CD4-positive, alpha-beta T cell treated with Interleukin-6 at 100 ng/mL for 8 hours (primary cell): ENCODE data around the gene HNRNPU.
"Not testable (repeated sequence)": the region's sequence is repeated elsewhere in the genome, so short reads cannot be mapped to it uniquely, and the experiment has no call there.

ENCODE experiments used
- DNase-seq: peaks from one replicate; pipeline ENCODE4 v3.0.0-alpha.2; 2020; ENCODE audit warnings: mixed read lengths, low spot score

The HNRNPU gene

DNA sequence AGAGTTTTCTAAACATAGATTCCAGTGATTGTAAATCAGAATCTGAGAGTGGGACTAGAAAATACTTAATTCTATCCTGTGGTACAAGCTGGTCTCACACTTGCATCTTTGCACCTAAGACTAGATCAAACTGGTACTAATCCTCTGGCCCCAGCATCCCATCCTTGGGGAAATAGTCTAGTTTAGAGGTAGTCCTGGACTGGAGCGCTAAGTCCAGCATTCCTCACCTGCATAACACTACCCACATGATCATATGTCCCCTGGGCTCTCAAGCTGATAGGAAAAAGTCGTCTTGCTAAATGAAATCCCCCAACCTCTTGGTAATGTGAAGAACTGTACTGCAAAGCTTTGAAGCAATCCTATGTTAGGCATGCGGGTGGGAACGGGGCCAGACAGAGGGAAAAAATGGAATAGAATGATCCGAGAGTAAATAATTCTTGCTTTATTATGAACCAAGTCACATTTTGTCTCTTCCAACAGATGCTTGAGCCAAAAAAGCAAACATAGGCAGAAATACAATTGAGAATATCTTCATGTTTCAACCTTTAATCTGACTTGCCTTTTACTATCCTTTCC lies 24.0 kb downstream of the HNRNPU start:
- DNase-seq = no peak

DNA sequence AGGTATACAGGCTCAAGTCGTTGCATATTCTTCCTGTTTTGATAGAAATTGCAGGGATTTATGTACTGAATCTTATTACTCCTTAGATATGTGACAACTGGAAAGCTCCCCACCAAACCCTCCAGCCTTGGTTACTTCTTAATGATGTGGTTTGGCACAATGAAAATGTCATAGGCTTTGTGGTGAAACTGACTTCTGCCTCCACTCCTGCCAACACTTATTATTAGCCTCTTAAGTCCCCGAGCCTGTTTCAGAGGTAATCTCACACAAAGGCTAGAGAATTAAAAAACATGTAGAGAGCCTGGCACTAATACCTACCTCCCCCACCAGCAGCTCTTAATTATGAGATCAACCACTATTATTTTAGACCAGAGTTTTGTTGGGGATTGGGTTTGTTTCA lies 24.7 kb downstream of the HNRNPU start:
- no peak for DNase-seq

DNA sequence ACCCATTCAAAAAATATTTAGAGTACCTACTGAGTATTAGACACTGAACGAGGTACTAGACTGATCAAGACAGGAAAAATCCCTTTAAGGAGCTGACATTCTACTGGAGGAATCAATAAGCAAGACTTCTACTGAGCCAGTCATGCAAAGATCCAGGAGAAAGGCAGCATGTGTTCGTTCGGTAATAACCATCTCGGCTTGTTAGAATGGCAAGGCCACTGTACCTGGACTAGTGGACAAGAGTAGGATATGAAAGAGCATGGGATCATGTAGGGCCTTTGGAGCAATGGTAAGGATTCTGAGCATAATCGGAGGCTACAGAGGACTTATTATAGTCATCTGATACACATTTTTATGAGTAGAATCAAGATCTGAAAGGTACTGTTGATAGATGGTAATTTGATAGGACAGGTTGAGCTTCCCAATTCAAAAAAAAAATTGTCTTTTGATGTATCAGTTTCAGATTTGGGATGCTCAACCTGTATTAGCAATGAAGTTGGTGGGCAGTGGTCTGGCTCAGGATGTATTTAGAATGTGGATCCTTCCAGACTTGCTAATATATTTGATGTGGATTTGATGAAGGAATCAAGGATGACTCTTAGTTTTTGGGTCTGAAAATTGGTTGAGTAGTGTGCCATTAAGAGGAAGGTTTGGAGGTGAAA lies 26.6 kb downstream of the HNRNPU start:
- DNase-seq = no peak

DNA sequence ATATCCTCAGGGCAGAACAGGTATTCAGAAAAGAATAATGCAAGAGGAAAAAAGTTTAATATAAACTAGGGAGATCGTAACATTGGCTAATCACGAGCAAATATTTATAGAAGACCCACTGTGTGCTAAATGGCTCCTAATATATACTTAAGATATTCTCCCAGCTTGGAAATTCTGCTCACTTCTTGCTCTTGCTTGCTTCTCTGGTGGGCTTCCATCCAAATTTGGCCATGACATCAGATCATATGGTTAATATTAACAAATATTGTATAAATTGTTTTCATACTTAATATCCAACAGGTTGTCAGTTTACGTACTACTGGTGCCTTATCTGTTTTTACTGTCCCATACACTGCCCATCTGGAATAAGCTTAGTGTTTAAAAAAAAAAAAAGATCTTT lies 27.8 kb downstream of the HNRNPU start:
- DNase-seq = no peak

DNA sequence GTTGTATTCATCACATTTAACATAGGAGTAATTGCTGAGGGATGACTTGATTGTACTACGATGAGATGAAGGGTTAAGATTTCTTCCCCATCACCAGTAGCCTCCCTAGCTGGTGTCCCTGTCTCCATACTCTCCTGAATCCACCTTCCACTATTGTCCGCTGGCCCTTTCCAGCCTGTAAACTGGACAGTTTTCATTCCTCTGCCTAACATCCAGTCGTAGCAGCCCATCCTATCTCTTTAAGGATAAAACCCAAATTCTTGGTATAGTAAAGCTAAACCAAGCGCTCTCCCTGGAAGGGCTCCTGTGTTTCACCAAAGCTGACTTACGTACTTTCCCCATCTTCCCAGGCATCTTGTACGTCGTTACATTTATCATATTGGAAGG lies 28.2 kb downstream of the HNRNPU start:
- DNase-seq = no peak

DNA sequence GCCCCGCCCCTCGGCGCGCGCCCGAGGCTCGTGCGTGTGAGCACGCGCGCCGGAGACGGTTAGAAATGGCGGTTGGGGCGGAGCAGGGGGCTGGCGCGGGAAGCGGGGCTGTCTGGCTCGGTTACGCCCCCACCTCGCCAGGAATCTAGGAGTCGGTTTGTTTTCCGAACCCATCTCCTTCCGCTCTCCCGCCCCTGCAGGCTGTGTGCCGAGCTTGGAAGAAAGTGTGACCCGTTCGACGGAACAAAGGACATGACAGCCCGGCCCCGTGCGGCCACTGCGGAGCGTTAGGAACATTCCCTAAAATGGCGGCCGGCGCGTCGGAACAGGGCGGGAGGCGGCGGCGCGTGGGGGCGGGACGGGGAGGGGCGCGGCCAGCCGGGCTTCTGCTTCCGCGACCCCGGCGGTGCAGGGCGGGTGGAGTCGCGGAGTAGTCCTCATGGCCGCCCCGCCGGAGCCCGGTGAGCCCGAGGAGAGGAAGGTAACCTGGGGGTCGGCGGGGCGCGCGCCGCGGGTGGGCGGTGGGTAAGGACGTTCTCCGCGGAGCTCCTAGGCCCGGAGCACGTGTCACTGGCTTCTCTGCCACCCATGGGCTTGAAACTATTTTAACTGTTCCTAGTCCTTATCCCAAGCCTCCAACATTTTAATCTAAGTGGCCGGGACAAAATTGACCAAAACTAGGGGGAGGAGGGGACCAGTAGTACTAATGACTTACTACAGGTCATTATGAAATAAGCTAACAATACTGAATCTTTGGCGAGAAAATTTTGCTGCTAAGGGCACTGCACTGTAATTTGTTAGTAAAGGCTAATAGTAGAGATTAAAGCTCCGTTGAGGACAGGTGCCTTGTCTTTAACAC lies 28.8 kb downstream of the HNRNPU start, which contains the start of gene COX20:
Gene COX20 (plus strand): TSS at position 383 of the 859 bp plus-strand sequence. CDS start 57 bp downstream, at position 440.
- peak; percentile 85 for DNase-seq

DNA sequence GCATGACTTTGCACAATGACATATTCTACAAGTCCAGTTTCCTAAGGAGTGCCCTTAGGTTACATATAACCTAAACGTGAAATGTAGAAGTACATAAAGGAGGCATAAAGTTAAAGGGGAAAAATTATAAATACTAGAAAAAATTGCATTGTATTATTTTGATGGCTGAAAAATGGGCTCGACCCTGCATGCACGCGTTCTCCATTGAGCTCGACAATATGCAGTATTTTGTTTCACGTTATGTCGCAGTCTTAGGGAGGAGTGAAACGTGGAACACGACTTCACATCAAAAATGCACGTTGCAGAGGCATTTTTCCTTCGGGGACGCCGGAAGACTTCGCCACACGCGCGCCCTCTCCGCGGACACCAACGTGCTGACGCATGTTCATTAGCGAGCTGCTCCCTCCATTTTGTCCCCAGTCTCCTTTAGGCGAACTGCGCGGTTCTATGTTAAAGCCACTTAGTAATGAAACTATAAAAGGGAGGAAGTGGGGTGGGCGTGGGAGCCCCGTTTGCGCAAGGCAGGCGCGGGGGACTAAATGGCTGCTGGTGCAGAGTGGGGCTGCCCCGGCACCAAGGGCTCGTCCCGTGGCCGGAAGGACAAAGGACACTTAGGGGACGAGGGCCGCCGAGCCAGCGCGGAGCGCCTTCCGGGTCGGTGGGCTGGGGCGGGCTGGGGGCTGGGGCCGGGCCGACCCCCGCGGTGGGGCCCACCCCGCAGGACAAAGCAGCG lies 29.6 kb downstream of the HNRNPU start:
- peak; percentile 91 for DNase-seq

DNA sequence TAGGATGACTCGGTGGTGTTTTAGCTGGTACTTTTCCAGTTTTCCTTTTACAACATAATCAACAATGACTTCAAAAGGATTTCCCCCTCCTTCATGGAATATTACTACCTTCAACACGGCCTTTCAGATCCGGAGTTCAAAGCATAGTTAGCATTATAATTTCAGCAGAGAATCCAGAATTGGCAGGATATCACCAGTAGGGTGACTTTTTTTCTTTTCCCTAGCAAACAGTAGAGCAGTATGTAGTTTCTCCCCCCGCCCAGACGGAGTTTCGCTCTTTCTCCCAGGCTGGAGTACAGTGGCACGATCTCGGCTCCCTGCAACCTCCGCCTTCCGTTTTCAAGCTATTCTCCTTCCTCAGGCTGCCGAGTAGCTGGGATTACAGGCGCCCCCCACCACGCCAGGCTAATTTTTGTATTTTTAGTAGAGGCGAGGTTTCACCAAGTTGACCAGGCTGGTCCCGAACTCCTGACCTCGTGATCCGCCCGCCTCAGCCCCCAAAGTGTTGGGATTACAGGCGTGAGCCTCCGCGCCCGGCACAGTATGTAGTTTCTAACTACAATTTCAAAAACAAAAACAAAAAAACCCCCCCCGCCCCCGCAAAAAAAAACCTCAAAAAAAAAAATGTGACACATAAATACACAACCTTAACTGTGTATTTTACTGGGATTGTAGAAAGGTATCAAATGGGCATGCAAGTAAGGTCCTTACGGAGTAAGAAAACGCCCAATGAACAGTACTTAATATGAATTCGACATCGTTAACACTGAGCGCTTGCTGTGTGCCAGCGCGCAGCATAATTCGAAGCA lies 30.4 kb downstream of the HNRNPU start:
- DNase-seq = peak; percentile 53

DNA sequence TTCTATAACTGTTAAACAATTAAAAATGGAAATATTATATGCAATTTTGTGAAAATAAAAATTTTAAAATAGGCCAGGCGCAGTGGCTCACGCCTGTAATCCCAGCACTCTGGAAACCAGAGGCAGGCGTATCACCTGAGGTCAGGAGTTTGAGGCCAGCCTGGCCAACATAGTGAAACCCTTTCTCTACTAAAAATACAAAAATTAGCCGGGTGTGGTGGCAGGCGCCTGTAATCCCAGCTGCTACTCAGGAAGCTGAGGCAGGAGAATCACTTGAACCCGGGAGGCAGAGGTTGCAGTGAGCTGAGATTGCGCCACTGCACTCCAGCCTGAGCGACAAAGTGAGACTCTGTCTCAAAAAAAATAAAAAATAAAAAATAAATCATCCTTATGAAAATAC lies 31.1 kb downstream of the HNRNPU start:
- not testable (repeated sequence) for DNase-seq

DNA sequence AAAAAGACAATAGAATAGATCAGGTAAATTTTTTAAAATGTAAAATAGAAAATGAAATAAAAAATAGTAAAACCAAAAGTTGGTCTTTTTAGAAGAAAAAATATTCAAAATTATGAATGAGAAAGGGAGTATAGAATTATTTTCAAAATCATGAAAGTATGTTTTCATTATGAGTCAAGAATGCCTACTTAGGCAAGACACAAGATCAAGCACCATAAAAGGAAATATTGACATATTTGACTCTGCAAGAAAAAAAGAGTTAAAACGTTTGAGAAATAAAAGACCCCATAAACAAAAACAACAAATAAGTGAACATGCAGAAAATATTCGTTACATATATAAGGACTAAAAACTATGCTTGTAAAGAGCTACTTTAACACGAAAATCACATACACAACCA lies 33.7 kb downstream of the HNRNPU start:
- no peak for DNase-seq

DNA sequence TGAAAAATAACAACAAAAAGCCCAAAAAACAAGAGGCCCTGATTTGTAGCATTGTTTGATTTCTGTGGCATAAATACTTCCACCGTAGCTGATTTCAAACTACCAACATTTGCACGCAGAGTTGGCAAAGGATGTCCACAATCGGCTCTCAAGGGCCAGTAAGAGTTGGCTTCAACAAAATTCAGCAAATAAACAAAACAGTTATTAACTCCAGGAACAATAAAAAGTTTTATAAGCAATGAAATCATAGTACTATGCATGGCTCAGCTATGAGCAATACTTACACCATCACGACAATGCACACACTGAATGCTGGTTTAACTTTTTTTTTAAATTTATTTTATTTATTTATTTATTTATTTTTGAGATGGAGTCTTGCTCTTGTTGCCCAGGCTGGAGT lies 37.6 kb downstream of the HNRNPU start:
- DNase-seq = no peak

DNA sequence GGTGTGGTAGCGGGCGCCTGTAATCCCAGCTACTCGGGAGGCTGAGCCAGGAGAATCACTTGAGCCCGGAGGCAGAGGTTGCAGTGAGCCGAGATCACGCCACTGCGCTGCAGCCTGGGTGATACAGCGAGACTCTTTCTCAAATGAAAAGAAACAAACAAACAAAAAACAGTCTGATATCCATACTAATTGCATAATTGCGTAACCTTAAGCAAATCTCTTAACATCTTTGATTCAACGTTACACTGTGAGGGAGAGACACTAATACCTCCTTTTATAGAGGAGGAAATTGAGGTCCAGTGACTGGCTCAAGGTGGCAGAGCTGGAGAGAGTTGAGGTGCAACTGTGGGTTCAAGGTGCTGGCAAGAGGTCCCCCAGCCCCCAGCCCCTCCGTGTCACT lies 41.5 kb downstream of the HNRNPU start:
- no peak for DNase-seq

DNA sequence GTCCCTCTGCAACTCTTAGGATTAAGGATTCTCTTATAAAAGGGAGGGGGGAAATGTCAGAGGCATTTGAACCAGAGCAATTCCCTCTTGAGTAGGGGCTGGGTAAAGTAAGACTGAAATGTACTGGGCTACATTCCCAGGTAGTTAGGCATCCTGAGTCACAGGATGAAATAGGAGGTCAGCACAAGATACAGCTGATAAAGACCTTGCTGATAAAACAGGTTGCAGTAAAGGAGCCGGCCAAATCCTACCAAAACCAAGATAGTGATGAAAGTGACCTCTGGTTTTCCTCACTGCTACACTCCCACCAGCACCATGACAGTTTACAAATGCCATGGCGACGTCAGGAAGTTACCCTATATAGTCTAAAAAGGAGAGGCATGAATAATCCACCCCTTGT lies 43.2 kb downstream of the HNRNPU start:
- DNase-seq = no peak

DNA sequence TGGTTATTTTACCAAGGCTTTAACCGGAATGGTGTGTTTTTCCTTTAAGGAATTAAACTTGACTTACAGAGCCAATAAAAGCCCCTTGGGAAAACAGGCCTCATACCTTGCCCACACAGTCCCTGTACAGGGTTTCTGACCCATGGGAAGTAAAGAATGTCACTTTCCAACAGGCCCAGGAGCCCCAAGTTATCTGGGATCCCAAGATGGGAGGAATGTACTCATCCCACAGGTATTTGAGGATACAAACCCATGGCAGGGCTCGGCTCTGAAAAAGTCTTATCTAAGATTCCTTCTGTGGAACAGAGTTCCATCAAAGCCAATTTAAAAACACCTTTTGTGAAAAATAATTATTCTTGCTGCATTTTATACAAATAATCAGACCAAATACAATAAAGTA lies 44.2 kb downstream of the HNRNPU start:
- DNase-seq = no peak

DNA sequence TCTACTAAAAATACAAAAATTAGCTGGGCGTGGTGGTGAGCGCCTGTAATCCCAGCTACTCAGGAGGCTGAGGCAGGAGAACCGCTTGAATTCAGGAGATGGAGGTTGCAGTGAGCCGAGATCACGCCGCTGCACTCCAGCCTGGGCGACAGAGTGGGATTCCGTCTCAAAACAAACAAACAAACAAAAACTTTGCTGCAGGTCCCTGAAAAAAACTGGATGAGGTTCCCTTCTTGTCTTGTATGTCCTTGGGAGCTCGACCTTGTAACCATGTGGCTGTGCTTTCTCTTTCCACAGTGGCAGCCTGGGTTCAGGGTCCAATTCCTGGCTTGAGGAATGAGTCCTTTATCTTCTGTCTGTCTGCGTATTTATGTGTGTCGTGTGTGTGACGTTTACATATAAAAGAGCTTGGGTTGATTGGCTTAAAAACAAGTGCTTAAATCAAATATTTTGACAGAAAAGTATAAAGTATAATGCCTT lies 46.9 kb downstream of the HNRNPU start:
- no peak for DNase-seq

DNA sequence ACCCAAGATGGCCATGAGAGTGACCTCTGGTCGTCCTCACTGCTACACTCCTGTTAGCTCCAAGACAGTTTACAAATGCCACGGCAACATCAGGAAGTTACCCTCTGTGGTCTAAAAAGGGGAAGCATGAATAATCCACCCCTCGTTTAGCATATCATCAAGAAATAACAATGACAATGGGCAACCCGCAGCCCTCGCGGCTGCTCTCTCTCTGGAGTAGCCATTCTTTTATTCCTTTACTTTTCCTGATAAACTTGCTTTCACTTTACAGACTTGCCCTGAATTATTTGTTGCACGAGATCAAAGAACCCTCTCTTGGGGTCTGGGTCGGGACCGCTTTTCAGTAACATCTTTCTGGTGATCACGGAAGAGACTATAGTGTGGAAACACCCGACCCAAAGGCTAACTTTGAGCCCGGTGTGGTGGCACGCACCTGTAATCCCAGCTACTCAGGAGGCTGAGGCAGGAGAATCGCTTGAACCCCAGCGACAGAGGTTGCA lies 48.7 kb downstream of the HNRNPU start:
- DNase-seq = no peak

DNA sequence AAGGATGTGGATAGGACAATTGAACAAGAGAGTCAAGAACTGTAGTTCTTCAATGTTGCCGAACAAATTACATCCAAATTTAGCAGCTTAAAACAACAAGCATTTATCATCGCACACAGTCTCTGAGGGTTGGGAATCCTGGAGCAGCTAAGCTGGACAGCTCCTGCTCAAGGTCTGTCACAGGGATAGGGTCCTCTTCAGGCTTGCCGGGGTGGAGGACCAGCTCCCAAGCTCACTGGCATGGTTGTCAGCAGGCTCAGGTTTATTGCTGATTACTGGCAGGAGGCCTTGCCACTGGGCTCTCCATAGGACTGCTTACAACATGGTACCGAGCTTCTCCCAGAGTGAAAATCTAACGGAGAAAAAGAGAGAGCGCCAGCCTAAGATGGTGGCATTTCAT lies 51.0 kb downstream of the HNRNPU start:
- DNase-seq = no peak

DNA sequence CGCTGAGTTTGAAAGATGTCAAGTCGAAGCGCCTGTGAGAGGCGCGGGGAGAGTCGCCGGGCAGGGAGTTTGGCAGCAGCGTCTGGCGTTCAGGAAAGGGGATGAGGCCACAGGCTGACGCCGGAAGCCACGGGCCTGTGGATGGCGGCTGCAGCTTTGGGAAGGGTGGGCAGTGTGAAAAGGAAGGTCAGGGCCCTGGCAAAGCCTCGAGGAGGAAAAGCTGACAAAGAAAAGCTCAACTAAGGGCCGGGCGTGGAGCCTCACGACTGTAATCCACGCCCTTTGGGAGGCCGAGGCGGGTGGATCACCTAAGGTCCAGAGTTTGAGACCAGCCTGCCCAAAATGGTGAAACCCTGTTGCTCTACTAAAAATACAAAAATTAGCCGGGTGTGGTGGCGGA lies 54.1 kb downstream of the HNRNPU start:
- DNase-seq = no peak

DNA sequence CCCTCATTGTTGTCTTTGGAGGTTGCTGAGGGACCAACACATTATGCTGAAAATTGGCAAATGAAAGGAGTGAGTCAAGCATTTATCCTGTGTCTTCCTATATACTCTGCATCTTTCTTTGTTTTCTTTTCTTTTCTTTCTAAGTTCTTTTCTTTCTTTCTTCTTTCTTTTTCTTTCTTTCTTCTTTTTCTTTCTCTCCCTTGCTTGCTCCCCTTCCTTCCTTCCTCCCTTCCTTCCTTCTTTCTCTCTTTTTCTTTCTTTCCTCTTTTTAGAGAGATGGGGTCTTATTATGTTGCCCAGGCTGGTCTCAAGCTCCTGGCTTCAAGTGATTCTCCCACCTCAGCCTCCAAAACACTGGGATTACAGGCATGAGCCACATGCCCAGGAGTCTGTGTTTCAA lies 57.2 kb downstream of the HNRNPU start:
- DNase-seq = no peak

DNA sequence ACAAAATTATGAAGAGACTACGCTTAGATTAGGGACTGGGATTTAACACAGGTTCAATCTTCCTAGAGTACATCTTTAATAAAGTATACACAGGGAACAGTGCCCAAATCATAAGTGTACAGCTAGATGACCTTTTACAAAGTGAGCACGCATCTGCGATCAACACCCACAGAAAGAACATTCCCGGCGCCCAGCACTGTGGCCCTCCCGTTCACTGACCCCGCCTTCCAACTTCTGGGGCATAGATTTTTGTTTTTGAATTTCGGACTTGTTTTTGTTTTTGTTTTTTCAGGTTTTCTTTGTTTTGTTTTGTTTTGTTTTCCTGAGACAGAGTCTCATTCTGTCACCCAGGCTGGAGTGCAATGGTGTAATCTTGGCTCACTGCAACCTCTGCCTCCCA lies 59.5 kb downstream of the HNRNPU start:
- no peak for DNase-seq

DNA sequence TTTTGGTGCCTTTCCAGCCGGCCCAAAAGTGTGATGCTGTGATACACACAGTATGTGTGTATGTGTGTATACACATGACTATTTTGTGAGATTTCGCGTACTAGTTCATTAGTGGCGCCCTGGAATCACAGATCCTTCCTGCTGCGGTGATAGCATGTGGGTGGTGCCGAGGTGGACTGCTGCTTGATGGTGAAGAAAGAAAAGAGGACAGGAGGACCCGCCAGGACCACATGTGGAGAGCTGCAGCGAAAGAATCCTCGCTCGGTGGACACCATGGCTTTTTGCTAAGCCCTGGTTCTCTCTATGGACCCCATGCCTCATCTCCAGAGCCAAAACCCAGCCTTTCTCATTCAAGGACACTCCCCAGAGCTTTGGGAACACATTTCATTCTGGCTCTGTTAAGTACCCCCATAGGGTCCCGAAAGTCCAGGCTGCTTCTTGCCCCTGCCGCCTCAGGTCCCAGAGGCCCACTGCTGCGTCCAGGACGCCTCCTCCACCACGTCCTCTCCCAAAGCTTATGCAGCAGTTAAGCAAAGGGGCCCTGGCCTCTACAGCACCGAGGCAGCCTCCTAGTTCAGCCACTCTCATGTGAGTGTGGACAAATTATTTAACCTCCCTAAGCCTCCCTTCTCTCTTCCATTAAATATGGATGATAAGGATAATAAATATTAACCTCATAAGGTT lies 61.6 kb downstream of the HNRNPU start:
- DNase-seq = no peak
